Activated CD8-positive, alpha-beta T cell treated with anti-CD3 and anti-CD28 coated beads for 36 hours (primary cell): Measurements from ENCODE around the gene SLC2A4. TPM values are rescaled to one million over a fixed set of nuclear protein-coding genes. Genes with fewer than 3 reads are reported as not detected.

ENCODE experiments used
- ATAC-seq: fragments of 200-7000 bp; cut with Tn5 transposase; one replicate; pipeline ENCODE4 v1.10.0; 2021; ENCODE audit warnings: mild to moderate bottlenecking, moderate library complexity
- CTCF ChIA-PET: fragments of 350-600 bp; sonication (Branson Sonifier 250); formaldehyde crosslinking; loops from one replicate; lab custom pipeline; 2021; ENCODE audit warnings: antibody characterized with exemption; lab: Charles Lee
- POLR2A ChIA-PET: fragments of 350-600 bp; sonication (Branson Sonifier 250); formaldehyde crosslinking; loops from one replicate; lab custom pipeline; 2021; ENCODE audit warnings: antibody characterized with exemption; lab: Charles Lee
- DNase-seq: peaks from one replicate; pipeline ENCODE4 v3.0.0-alpha.2; 2020
- H3K27ac Mint-ChIP-seq: one replicate; pipeline ENCODE4 v1.8.0; 2021; ENCODE audit warnings: mild to moderate bottlenecking, mixed read lengths
- H3K27me3 Mint-ChIP-seq: one replicate; pipeline ENCODE4 v1.8.0; 2021; ENCODE audit warnings: mixed read lengths
- H3K36me3 Mint-ChIP-seq: one replicate; pipeline ENCODE4 v1.8.0; 2021; ENCODE audit warnings: low read depth, mixed read lengths
- H3K4me1 Mint-ChIP-seq: one replicate; pipeline ENCODE4 v1.8.0; 2021; ENCODE audit warnings: low read depth, mixed read lengths
- H3K4me3 Mint-ChIP-seq: one replicate; pipeline ENCODE4 v1.8.0; 2021; ENCODE audit warnings: mild to moderate bottlenecking, moderate library complexity, mixed read lengths
- H3K9me3 Mint-ChIP-seq: one replicate; pipeline ENCODE4 v1.8.0; 2021; ENCODE audit warnings: mixed read lengths
- CTCF ChIP-seq: fragments of 200-600 bp; IDR thresholded peaks from one replicate; pipeline ENCODE4 v1.8.0; 2022; ENCODE audit warnings: antibody characterized with exemption, mild to moderate bottlenecking
- intact Hi-C: fragments of 100-400 bp; cut with micrococcal nuclease; formaldehyde crosslinking; loops from one replicate; pipeline ENCODE4 v1.10.0; 2022
- total RNA-seq, 2 experiments: library from RNA; stranded (reverse); gene quantifications; one replicate each; pipeline ENCODE4 v1.2.3, GENCODE V29; 2021

The SLC2A4 gene
- total RNA-seq, 2 experiments from 2014 or later: 0.07 to 0.25 TPM

DNA sequence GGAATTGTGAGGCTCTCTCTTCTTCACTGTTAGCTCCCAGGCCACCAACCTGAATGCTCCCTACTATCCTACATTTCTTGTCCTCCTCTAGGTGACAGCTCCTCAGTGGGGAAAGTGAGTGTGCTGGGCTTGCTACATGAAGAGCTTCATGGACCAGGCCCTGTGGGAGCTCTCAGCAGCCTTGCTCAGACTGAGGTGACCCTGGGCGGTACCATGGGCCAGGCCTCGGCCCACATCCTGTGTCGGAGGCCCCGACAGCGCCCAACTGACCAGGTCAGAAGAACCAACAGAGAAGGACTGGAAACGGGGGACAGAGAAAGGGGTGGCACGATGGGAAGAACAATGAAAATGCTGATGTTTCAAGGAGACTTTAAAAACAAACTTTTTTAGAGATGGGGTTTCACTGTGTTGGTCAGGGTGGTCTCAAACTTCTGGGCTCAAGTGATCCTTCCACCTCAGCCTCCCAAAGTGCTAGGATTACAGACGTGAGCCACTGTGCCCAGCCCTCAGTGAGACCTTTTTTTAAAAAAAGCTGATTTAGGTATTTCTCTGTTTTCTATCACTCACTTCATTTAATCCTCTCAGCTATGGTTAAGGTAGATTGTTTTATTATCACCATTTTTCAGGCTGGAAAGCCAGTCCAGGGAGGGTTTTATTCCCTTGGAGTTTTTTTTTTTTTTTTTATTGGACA, 24.6 kb upstream of the SLC2A4 start:
- POLR2A ChIA-PET: interaction anchor here (0.6 to 1.2 kb wide), 5 partner anchors 9 to 57 kb away, joined by 3 read pairs; partner anchors contain the start of gene GABARAP
- Mint-ChIP-seq H3K36me3 (peaks cover 46% of the 10 kb centered on the region), H3K27ac (peak overlapping the region; percentile 48)

GRCh38 chr17:7258731-7259554, 22.6 kb upstream of the SLC2A4 start:
- no peak for TF ChIP-seq CTCF
- DNase-seq: peak; percentile 51
- H3K27ac Mint-ChIP-seq: peak overlapping the region; percentile 68
- peaks cover 37% of the 10 kb centered on the region for H3K36me3 Mint-ChIP-seq
- intact Hi-C loops: no loop called here
- ChIA-PET CTCF (interaction anchor here (1.1 kb wide), 1 partner anchor 38 kb away, joined by 5 read pairs; no protein-coding TSS in a partner anchor), POLR2A (interaction anchor here (0.6 to 1.7 kb wide), 5 partner anchors 8 to 52 kb away, joined by 3 to 6 read pairs (median 4); partner anchors contain the start of gene CTDNEP1)
- ATAC-seq: no peak
- H3K4me1 Mint-ChIP-seq: peaks cover 41% of the 10 kb centered on the region
- no peaks in the 10 kb centered on the region for H3K9me3 Mint-ChIP-seq
- peaks cover 17% of the 10 kb centered on the region for H3K27me3 Mint-ChIP-seq
- H3K4me3 Mint-ChIP-seq: no peak overlapping the region

More for the DNA sequence above, 24.6 kb upstream of the SLC2A4 start:
- Mint-ChIP-seq H3K9me3 (no peaks in the 10 kb centered on the region), H3K4me3 (no peak overlapping the region), H3K4me1 (peaks cover 37% of the 10 kb centered on the region), H3K27me3 (peaks cover 2% of the 10 kb centered on the region)
- intact Hi-C loops: no loop called here
- ATAC-seq: no peak
- CTCF ChIA-PET: interaction anchor here (1.0 to 2.0 kb wide), 5 partner anchors 9 to 211 kb away, joined by 3 to 7 read pairs (median 4); partner anchors contain the start of gene SLC2A4
- no peak for TF ChIP-seq CTCF
- DNase-seq: no peak

- CTCF ChIA-PET: interaction anchor here (0.7 to 1.1 kb wide), 2 partner anchors 37 to 39 kb away, joined by 4 to 5 read pairs; no protein-coding TSS in a partner anchor
- no peaks in the 10 kb centered on the region for H3K9me3 Mint-ChIP-seq
- peak overlapping the region; percentile 68 for H3K27ac Mint-ChIP-seq
- peaks cover 18% of the 10 kb centered on the region for H3K27me3 Mint-ChIP-seq
- POLR2A ChIA-PET: interaction anchor here (0.6 to 1.7 kb wide), 5 partner anchors 8 to 40 kb away, joined by 3 to 6 read pairs (median 4); partner anchors contain the start of genes CTDNEP1 and DLG4
- TF ChIP-seq CTCF: no peak
- peaks cover 31% of the 10 kb centered on the region for H3K36me3 Mint-ChIP-seq
- no peak overlapping the region for H3K4me3 Mint-ChIP-seq
- no peak for DNase-seq
- intact Hi-C loops: no loop called here
- H3K4me1 Mint-ChIP-seq: peaks cover 40% of the 10 kb centered on the region
- ATAC-seq: no peak
These were observed 22.0 kb upstream of the SLC2A4 start for GRCh38 chr17:7259555-7259889.

DNA sequence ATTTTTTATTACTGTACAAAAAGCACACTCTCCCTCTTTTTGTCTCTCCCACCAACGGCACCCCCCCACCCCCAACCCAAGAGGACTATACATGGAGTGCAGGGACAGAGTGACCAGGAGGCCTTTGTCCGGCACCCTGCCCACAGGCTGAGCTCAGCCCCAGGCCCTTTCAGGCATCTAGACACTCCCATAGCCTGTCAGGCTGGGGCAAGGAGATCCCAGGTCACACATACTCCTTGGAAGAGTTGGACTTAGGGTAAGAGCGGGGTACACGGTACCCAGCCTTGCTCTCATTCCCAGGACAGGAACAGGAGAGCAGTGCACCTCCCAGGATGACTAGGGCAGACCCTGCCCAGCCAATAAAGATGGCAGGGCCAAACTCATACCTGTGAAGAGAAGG, 21.4 kb upstream of the SLC2A4 start:
- peaks cover 37% of the 10 kb centered on the region for H3K4me1 Mint-ChIP-seq
- peak overlapping the region; percentile 57 for H3K4me3 Mint-ChIP-seq
- H3K36me3 Mint-ChIP-seq: peaks cover 26% of the 10 kb centered on the region
- H3K9me3 Mint-ChIP-seq: no peaks in the 10 kb centered on the region
- ChIA-PET POLR2A (interaction anchor here (0.6 to 1.7 kb wide), 6 partner anchors 9 to 448 kb away, joined by 3 to 6 read pairs (median 4); partner anchors contain the start of genes CTDNEP1 and DLG4), CTCF (interaction anchor here (0.7 kb wide), 1 partner anchor 40 kb away, joined by 4 read pairs; no protein-coding TSS in a partner anchor)
- DNase-seq (no peak), ATAC-seq (no peak)
- TF ChIP-seq CTCF: no peak
- peaks cover 18% of the 10 kb centered on the region for H3K27me3 Mint-ChIP-seq
- intact Hi-C loops: no loop called here
- peak overlapping the region; percentile 42 for H3K27ac Mint-ChIP-seq
